Liver (tissue), 9 donors: ENCODE results near the gene HMX1. TPM values are rescaled to one million over a fixed set of nuclear protein-coding genes. Genes with fewer than 3 reads are reported as not detected.

Source experiments
- DNase-seq: peaks from one replicate; pipeline ENCODE4 v3.0.0-alpha.2; 2017; ENCODE audit warnings: low spot score
- H3K27ac ChIP-seq, 2 donors: one replicate each; pipeline ENCODE4 v1.7.0; 2013; ENCODE audit warnings: inconsistent platforms in 2 of 2, low read length in 2 of 2, control low read depth in 1 of 2, low read depth in 1 of 2, mild to moderate bottlenecking in 1 of 2
- H3K27me3 ChIP-seq, 4 donors: one replicate each; pipeline versions ENCODE4 v1.6.1 to v1.7.0; 2013; ENCODE audit warnings: low read length in 3 of 4, inconsistent platforms in 1 of 4, mild to moderate bottlenecking in 1 of 4, moderate library complexity in 1 of 4; ENCODE audit not compliant: control insufficient read depth in 4 of 4, insufficient read depth in 4 of 4
- H3K36me3 ChIP-seq, 4 donors: one replicate each; pipeline versions ENCODE4 v1.6.1 to v1.7.0; 2013; ENCODE audit warnings: low read length in 3 of 4, mild to moderate bottlenecking in 3 of 4, low read depth in 1 of 4, moderate library complexity in 1 of 4; ENCODE audit not compliant: control insufficient read depth in 4 of 4, insufficient read depth in 3 of 4
- H3K4me1 ChIP-seq, 4 donors: one replicate each; pipeline versions ENCODE4 v1.6.1 to v1.7.0; 2013; ENCODE audit warnings: low read length in 3 of 4, mild to moderate bottlenecking in 3 of 4, moderate library complexity in 1 of 4; ENCODE audit not compliant: control insufficient read depth in 4 of 4, insufficient read depth in 4 of 4
- H3K4me3 ChIP-seq, 3 donors: one replicate each; pipeline versions ENCODE4 v1.6.1 to v1.7.0; 2013; ENCODE audit warnings: low read length in 3 of 3, control low read depth in 1 of 3, low read depth in 1 of 3, mild to moderate bottlenecking in 1 of 3
- H3K9ac ChIP-seq, 2 donors: one replicate each; pipeline ENCODE4 v1.7.0; 2013; ENCODE audit warnings: low read length in 2 of 2, mild to moderate bottlenecking in 2 of 2, moderate library complexity in 2 of 2, control low read depth in 1 of 2, low read depth in 1 of 2
- H3K9me3 ChIP-seq, 4 donors: one replicate each; pipeline versions ENCODE4 v1.6.1 to v1.7.0; 2013; ENCODE audit warnings: low read length in 3 of 4; ENCODE audit not compliant: control insufficient read depth in 4 of 4
- FOXA1 ChIP-seq: IDR thresholded peaks from 2 replicates; pipeline ENCODE4 v1.6.1; 2016; ENCODE audit warnings: antibody characterized with exemption
- FOXA2 ChIP-seq: IDR thresholded peaks from 2 replicates; pipeline ENCODE4 v1.6.1; 2016; ENCODE audit warnings: antibody characterized with exemption
- HNF4G ChIP-seq: IDR thresholded peaks from 2 replicates; pipeline ENCODE4 v1.6.1; 2016; ENCODE audit warnings: antibody characterized with exemption
- JUND ChIP-seq, 2 donors: IDR thresholded peaks; 2 replicates each; pipeline ENCODE4 v1.6.1; 2016; ENCODE audit warnings: antibody characterized with exemption in 2 of 2
- RAD21 ChIP-seq, 2 donors: IDR thresholded peaks; 2 replicates each; pipeline ENCODE4 v1.6.1; 2016; ENCODE audit warnings: antibody characterized with exemption in 2 of 2, mild to moderate bottlenecking in 2 of 2
- RXRA ChIP-seq, 2 donors: IDR thresholded peaks; 2 replicates each; pipeline ENCODE4 v1.6.1; 2017 to 2018; ENCODE audit warnings: antibody characterized with exemption in 2 of 2, mild to moderate bottlenecking in 1 of 2
- TAF1 ChIP-seq: conservative IDR thresholded peaks from 2 replicates; pipeline ENCODE4 v1.6.1; 2016; ENCODE audit warnings: antibody characterized with exemption, mild to moderate bottlenecking
- YY1 ChIP-seq: IDR thresholded peaks from 2 replicates; pipeline ENCODE4 v1.6.1; 2016; ENCODE audit warnings: antibody characterized with exemption, mild to moderate bottlenecking
- WGBS: extraction: QIAGEN DNeasy Blood & Tissue Kit; methylation state at CpG from one replicate; pipeline ENCODE4 v1.1.7; 2013; 5-methylcytosine and 5-hydroxymethylcytosine counted together
- polyA plus RNA-seq, 2 donors: library from polyadenylated mRNA; stranded (reverse) in 1 of 2; unstranded in 1 of 2; fragments of 200-250 nt in 1 of 2; fragments of >200 nt in 1 of 2; fragmentation: Nextera tagmentation in 1 of 2; extraction: Ambion mirVana in 1 of 2; gene quantifications; one replicate each; pipeline versions ENCODE4 v1.2.1 to v1.2.3, GENCODE V29; 2013 to 2015
- total RNA-seq, 2 donors: library from RNA; depleted of rRNA; stranded (reverse); fragments of >200 nt; gene quantifications; one replicate each; pipeline ENCODE4 v1.2.3, GENCODE V29; 2014
- TF ChIP-seq, protein P1 (sequence below): IDR thresholded peaks from 2 replicates; pipeline ENCODE4 v1.6.1; 2016; ENCODE audit warnings: antibody characterized with exemption
- TF ChIP-seq, protein P2 (sequence below): IDR thresholded peaks from 2 replicates; pipeline ENCODE4 v1.6.1; 2016; ENCODE audit warnings: antibody characterized with exemption, mild to moderate bottlenecking
- TF ChIP-seq, protein P3 (sequence below): IDR thresholded peaks from 2 replicates; pipeline ENCODE4 v1.6.1; 2016; ENCODE audit warnings: antibody characterized with exemption
- donor health status: healthy.
- donor health status: healthy.
- donor health status: healthy.
- donor health status: healthy.
- donor health status: healthy.

HMX1 gene
- total and polyA plus RNA-seq, 4 donors = not detected

DNA sequence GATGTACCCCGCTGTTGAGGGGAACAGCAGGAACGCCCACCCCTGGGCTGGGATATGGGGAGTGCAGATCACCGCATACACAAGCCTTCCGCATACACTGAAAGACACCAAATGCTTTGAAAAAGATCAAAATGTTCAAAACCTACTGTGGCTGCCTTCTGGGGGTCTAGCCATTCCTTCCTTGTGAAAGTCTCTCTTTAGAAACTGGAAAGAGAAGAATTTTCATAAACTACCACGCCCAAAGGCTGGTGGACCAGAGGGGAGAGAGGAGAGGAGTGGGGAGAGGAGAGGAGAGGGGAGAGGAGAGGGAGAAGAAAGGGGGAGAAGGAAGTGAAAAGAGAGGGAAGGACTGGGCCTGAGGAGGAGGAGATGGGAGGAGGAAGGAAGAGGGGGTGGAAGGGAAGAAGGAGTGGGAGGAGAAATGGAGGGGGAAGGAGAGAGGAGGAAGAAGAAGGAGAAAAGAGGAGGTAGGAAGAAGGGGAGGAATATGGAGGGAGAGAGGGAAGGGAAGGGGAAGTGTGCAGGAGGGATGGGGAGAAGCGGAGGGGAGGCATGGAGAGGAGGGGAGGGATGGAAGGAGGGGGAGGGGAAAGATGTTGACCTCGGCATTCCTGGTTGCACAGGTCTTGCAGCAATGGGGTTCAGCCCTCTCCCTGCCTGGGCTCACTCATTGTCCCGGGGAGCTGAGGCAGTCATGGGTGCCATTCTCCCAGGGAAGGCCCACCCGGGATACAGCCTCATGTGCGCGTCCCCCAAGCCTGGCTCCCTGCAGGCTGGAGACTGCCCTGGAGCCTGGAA lies 5.5 kb upstream of the HMX1 start:
- no peak for DNase-seq
- no peak overlapping the region for H3K27ac ChIP-seq
- peaks cover 0 to 3% (median under 1%) of the 10 kb centered on the region in 4 donors for H3K4me1 ChIP-seq
- WGBS = 7% methylated on average over 11 of the region's 11 CpGs
- H3K9ac ChIP-seq = no peak overlapping the region
- no peaks in the 10 kb centered on the region for H3K36me3 ChIP-seq
- no peak overlapping the region for H3K4me3 ChIP-seq
- no peak for TF ChIP-seq RXRA (IDR thresholded peaks at IDR 0.05)
- H3K27me3 ChIP-seq = peaks cover 2 to 25% (median 15%) of the 10 kb centered on the region in 4 donors
- no peaks in the 10 kb centered on the region for H3K9me3 ChIP-seq

DNA sequence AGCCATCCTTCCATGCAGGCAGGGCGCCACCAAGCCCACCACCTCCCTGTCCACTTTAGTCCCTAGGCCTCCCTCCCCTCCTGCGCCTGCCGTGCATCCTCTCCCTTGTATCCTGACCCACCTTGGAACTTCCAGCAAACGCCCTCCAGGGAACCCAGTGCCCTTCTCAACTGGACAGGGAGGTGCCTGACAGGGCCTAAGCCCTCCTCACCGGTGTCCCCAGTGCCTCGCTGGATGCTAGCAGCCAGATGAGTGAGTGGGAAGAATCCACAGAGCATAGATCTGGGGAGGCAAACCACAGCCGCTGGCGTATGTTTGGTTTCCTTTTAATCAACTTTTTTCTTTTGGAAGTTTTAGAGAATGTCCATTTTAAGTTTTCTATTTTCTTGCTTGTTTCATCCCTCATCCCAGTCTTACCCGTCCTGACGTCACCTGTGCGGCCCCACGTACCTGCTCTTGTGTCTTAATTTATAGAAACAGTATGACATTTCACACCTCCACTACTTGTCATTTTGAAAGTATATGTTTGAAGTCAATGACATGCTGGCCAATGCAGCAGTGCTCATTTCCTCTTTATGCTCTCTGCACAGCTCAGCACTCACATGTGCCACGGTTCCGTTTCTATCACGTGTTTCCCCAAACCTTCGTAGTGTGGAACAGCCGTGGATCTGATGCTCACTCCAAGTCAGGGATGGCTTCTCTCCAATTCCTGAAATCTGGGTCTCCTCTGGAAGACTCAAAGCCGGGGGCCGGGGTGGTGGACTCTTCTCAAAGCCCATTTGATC lies 3.4 kb upstream of the HMX1 start:
- Histone ChIP-seq H3K36me3 (no peaks in the 10 kb centered on the region), H3K4me1 (peaks cover 4 to 17% (median 7%) of the 10 kb centered on the region in 4 donors), H3K9ac (no peak overlapping the region), H3K4me3 (no peak overlapping the region), H3K27me3 (peaks cover 2 to 35% (median 17%) of the 10 kb centered on the region in 4 donors), H3K27ac (no peak overlapping the region), H3K9me3 (no peaks in the 10 kb centered on the region)
- TF ChIP-seq FOXA2 = no peak
- WGBS = 12% methylated on average over 19 of the region's 19 CpGs
- no peak for DNase-seq

DNA sequence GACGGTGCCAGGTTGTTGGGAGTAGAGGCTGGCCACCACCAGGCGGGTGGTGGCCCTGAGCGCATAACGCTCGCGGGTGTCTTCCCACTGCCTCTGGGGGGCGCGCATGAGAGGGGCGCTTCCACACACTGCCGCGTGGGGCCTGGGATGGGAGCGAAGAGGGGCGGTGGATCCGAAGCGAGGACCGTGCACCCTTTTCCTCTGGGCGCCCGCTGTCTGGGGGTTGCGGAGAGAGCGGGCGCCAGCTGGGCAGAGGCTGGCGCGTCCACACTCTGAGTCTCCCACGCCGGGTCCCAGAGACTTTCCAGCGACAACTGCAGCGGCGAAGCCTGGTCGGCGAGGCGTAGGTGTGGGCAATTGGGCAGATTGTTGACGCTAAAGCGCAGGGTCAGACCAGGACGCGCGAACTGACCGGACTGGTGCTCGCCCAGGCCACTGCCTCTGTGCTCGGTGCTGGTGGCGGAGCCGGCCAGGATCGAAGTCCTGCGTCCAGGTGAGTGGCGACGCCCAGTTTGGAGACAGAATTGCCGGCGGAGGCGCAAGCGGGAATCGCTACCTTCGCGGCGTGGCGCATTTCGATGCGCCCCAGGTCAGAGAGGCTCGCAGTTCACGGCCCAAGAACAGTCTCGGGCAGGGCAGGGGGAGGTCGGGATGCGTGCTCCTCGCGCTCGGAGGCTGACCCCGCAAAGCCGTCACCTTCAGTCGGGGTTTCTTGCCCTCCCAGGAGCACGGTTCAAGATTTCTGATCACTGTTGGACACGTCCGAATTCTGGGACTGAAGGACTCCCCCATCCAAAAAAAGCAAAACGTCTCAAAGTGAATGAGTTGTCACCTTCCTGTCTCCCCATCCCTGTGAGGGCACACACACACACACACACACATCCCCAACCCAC lies 2.6 kb upstream of the HMX1 start:
- Histone ChIP-seq H3K36me3 (no peaks in the 10 kb centered on the region), H3K27me3 (peaks cover 2 to 35% (median 21%) of the 10 kb centered on the region in 4 donors), H3K27ac (no peak overlapping the region), H3K9ac (no peak overlapping the region), H3K4me3 (no peak overlapping the region), H3K9me3 (no peaks in the 10 kb centered on the region), H3K4me1 (peaks cover 4 to 17% (median 7%) of the 10 kb centered on the region in 4 donors)
- no peak for TF ChIP-seq JUND (IDR thresholded peaks at IDR 0.05)
- TF ChIP-seq FOXA1 = no peak
- TF ChIP-seq HNF4G = no peak
- TF ChIP-seq, protein P1, sequence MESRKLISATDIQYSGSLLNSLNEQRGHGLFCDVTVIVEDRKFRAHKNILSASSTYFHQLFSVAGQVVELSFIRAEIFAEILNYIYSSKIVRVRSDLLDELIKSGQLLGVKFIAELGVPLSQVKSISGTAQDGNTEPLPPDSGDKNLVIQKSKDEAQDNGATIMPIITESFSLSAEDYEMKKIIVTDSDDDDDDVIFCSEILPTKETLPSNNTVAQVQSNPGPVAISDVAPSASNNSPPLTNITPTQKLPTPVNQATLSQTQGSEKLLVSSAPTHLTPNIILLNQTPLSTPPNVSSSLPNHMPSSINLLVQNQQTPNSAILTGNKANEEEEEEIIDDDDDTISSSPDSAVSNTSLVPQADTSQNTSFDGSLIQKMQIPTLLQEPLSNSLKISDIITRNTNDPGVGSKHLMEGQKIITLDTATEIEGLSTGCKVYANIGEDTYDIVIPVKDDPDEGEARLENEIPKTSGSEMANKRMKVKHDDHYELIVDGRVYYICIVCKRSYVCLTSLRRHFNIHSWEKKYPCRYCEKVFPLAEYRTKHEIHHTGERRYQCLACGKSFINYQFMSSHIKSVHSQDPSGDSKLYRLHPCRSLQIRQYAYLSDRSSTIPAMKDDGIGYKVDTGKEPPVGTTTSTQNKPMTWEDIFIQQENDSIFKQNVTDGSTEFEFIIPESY = no peak
- TF ChIP-seq, protein P2, sequence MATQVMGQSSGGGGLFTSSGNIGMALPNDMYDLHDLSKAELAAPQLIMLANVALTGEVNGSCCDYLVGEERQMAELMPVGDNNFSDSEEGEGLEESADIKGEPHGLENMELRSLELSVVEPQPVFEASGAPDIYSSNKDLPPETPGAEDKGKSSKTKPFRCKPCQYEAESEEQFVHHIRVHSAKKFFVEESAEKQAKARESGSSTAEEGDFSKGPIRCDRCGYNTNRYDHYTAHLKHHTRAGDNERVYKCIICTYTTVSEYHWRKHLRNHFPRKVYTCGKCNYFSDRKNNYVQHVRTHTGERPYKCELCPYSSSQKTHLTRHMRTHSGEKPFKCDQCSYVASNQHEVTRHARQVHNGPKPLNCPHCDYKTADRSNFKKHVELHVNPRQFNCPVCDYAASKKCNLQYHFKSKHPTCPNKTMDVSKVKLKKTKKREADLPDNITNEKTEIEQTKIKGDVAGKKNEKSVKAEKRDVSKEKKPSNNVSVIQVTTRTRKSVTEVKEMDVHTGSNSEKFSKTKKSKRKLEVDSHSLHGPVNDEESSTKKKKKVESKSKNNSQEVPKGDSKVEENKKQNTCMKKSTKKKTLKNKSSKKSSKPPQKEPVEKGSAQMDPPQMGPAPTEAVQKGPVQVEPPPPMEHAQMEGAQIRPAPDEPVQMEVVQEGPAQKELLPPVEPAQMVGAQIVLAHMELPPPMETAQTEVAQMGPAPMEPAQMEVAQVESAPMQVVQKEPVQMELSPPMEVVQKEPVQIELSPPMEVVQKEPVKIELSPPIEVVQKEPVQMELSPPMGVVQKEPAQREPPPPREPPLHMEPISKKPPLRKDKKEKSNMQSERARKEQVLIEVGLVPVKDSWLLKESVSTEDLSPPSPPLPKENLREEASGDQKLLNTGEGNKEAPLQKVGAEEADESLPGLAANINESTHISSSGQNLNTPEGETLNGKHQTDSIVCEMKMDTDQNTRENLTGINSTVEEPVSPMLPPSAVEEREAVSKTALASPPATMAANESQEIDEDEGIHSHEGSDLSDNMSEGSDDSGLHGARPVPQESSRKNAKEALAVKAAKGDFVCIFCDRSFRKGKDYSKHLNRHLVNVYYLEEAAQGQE = no peak
- TF ChIP-seq TAF1 = no peak
- no peak for TF ChIP-seq YY1
- no peak for TF ChIP-seq FOXA2
- no peak for TF ChIP-seq RAD21 (IDR thresholded peaks at IDR 0.05)
- TF ChIP-seq, protein P3, sequence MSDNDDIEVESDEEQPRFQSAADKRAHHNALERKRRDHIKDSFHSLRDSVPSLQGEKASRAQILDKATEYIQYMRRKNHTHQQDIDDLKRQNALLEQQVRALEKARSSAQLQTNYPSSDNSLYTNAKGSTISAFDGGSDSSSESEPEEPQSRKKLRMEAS = no peak
- WGBS = 6% methylated on average over 71 of the region's 71 CpGs
- no peak for DNase-seq
